Activated CD4-positive, alpha-beta T cell treated with anti-CD3 and anti-CD28 coated beads for 4 hours (primary cell): ENCODE results near the gene POU2F3.

Experiments used
- DNase-seq, 2 donors: peaks; one replicate each; pipeline ENCODE4 v3.0.0-alpha.2; 2020

Gene POU2F3

DNA sequence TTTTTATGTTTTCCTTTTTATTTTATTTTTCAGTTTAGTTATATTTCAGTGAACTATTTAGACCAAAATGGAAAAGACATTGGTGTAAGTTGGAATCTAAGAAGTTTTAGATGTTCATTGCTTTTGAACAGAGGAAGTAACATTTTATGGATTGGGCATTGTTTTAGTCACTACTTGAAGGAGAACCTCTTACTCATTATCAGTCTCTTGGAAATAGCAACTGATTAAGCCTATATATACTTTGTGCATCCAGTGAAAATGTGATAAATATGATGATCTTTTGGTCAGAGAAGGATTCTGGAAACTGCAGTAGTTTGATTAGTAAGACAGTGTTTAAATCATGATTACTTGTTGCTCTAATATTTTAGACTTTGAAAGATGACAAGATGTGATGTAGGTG, 110.7 kb downstream of the POU2F3 start:
- no peak for DNase-seq

- DNase-seq, result no peak
Observed at GRCh38 chr11:120352405-120352804, 112.5 kb downstream of the POU2F3 start.

DNA sequence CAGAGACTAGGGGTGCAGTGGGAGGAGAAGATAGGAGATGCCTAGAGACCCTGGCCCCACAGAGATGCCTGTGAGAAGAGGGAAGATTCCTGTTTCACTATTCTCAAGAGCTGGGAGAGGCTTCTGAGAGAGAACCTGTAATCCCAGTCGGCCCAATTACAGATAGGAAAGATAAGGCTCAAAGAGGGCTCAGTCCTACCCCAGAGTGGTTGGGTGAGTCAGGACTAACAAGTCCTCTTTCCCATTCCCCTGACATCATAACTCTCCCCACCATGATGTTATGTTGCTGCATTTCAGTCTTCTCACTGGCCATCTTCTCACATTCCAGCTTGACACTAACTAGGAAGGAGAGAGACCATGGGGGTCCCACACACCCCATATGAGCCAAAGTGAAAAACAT, 114.1 kb downstream of the POU2F3 start:
- no peak for DNase-seq

DNA sequence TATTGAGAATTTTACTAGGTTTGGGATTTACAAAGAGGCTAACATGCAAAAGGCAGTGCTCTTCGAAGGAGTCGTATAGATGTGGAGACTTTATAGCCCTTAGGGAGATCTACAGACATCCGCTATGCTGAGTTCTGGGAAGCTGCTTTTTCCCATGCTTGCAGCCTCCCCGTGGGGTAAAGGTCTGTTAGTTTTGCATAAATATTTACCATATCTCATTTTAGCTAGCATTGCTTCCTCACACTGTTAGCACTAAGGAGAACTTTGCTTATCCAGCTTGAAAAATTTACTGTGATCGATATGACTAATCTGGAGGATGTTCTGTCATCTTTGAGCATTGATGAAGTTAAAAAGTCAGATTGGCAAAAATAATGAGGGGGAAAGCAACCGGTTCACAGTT, 114.8 kb downstream of the POU2F3 start:
- no peak for DNase-seq

DNA sequence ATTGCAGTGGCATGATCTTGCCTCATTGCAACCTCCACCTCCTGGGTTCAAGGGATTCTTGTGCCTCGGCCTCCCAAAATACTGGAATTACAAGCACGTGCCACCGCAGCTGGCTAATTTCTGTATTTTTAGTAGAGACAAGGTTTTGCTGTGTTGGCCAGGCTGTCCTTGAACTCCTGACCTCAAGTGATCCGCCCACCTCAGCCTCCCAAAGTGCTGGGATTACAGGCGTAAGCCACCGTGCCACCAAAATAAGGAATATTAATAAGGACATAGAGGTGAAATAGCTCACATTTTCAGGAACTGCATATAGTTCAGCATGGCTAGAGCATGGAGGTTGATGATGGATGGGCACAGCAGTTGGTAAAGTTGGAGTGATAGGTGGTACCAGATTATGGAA, 117.7 kb downstream of the POU2F3 start:
- no peak for DNase-seq

- DNase-seq, result no peak
Observed at GRCh38 chr11:120358729-120359128, 118.8 kb downstream of the POU2F3 start.

DNA sequence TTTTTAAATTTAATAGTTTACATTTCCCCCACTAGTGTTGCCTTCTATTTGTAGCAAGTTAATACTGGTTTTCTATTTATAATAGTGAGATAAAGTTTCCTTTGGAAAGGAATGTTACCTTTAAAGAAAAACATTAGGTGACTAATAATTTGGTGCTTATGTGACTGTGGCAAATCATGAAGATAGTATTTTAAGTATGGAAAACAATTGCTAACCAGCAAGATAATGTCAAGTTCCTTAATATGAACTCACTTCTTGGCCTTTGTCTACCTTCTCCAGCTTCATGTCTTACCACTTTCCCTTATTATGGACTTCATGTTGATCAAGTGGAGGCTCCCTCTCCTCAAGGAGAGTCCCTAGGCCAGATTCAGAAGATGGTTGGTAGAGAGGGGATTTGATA, 123.5 kb downstream of the POU2F3 start:
- DNase-seq, result no peak

- no peak for DNase-seq
Observed at GRCh38 chr11:120365512-120365911, 125.6 kb downstream of the POU2F3 start.
